GM19043 (cell line): ENCODE data around the gene CHCT1.
"Not testable (repeated sequence)": the region's sequence is repeated elsewhere in the genome, so short reads cannot be mapped to it uniquely, and the experiment has no call there.

Experiments
- ATAC-seq: cut with Tn5 transposase; IDR thresholded peaks from one replicate; pipeline ENCODE4 v1.9.1; 2021; ENCODE audit warnings: low read depth; ENCODE audit not compliant: unreplicated experiment

The CHCT1 gene

GRCh38 chr17:60398227-60398959 is 23.9 kb upstream of the CHCT1 start:
- peak; percentile 75 for ATAC-seq

GRCh38 chr17:60401819-60402218 is 20.5 kb upstream of the CHCT1 start:
- no peak for ATAC-seq

GRCh38 chr17:60403523-60403810 is 18.8 kb upstream of the CHCT1 start:
- ATAC-seq = no peak

GRCh38 chr17:60403962-60404361 is 18.3 kb upstream of the CHCT1 start:
- no peak for ATAC-seq

DNA sequence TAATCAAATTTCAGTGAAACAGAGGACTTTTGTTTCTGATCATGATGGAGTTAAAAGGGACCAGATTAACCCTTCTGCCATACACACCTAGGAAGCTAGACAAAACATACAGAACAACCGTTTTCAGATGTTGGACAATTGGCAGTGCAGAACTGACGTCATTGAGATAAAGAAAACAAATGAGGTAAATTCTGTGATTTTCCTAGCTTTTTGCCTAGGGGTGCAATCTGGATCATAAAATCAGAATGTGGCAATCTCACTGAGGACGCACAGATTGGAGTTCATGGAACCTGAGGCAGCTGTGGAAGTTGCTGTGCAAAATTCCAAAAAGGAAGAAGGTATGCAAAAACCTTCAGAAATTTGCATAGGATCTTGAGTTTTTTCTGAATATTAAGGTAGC is 15.4 kb upstream of the CHCT1 start:
- no peak for ATAC-seq

DNA sequence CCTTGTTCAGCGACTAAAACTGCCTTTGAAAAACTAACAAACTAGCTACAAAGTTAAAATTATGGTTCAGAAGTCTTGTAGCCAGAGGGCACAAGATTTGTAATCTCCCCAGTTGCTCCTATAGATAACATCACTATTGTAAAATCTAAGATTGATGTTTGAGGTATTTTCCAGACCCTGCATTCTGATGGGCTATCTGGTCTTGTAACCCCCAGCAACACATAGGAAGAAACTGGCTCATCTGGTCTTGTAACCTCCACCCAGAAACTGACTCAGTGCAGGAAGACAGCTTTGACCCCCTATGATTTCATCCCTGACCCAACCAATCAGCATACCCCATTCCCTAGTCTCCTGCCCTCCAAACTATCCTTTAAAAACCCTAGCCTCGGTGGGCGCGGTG is 12.3 kb upstream of the CHCT1 start:
- ATAC-seq = no peak

- ATAC-seq = no peak
Observed at GRCh38 chr17:60412701-60413100, 9.6 kb upstream of the CHCT1 start.

DNA sequence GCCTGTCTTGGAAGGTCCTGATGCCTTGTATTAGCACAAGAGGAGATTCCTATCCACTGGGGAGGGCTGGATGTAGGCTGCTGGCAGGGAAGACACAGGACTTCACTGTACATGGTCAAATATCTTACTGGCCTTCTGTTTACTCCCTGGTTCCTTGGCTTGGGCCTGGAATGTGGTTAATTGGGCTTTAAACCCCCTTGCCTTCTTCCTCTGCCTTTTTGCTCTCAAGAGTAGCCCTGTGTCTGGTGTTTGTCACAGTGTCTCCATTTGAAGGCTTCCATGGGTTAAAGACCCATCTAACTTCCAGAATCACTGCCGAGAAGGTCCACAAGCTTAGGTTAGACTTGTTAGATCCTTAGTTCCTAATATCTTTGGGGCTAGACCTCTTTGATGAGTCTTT is 7.1 kb upstream of the CHCT1 start:
- no peak for ATAC-seq

GRCh38 chr17:60416368-60416925 is 5.8 kb upstream of the CHCT1 start:
- ATAC-seq = no peak

DNA sequence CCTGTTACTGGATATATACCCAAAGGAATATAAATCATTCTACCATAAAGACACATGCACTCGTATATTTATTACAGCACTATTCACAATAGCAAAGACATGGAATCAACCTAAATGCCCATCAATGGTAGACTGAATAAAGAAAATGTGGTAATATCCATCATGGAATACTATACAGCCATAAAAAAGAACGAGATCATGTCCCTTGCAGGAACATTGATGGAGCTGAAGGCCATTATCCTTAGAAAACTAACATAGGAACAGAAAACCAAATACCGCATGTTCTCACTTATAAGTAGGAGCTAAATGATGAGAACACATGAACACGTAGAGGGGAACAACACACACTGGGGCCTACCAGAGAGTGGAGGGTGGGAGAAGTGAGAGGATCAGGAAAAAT is 3.3 kb upstream of the CHCT1 start:
- not testable (repeated sequence) for ATAC-seq

DNA sequence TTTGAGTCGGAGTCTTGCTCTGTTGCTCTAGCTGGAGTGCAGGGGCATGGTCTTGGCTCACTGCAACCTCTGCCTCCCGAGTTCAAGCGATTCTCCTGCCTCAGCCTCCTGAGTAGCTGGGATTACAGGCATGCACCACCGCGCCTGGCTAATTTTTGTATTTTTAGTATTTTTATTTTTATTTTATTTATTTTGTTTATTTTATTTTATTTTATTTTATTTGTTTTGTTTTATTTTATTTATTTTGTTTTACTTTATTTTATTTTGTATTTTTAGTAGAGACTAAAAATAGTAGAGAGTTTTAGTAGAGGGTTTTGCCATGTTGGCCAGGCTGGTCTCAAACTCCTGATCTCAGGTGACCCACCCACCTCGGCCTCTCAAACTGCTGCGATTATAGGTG is 2.4 kb upstream of the CHCT1 start:
- not testable (repeated sequence) for ATAC-seq

DNA sequence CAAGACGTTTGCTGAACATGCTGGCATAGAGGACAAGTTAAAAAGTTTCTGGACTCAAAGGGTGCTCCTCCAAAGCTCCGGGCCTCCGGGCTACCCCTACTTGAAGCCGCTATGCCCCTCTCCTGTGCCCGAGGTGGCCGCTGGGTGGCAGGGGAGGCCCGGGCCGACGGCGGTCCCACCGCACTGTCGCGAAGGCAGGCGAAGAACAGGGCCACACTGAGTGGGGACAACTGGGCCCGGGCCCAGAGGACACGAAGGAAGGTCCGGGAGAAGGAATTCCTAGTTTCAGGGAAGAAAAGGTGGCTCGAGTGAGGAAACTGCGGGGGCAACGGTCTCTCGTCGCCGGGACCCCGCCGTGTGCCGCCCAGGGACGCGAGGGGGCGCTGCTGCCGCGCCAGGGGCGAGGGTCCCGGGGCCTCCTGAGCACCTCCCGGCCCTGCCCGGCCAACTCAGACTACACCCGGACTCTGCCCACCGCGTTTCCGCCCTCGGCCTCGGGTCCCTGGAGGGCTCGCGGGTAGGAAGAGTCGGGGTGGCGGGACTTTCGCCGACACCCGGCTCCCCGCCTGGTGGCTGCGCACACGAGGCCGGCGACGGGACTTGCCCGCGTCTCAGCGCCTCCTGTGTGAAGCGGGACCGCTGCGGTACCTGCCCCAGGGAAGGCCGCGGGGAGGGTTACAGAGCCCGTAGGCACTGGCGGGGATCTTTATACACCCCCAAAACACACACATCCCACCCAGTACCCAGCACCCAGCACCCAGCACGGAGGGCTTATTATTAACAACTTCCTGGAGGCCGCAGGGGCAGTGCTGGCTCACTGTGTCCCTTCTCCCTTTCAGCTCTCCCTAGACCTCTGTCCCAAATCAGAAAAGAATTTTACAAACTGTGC is 772 bp upstream of the CHCT1 start:
- peak; percentile 84 for ATAC-seq

DNA sequence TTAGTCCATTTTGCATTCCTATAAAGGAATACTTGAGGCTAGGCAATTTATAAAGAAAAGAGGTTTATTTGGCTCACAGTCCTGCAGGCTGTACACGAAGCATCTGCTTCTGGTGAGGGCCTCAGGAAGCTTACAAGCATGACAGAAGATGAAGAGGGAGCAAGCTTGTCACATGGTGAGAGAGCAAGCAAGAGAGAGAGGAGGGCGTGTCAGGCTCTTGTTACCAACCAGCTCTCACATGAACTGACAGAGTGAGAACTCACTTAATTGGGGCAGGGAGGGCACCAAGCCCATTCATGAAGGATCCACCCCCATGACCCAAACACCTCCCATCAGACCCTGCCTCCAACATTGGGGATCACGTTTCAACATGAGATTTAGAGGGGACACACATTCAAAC is 1.6 kb downstream of the CHCT1 start:
- no peak for ATAC-seq

DNA sequence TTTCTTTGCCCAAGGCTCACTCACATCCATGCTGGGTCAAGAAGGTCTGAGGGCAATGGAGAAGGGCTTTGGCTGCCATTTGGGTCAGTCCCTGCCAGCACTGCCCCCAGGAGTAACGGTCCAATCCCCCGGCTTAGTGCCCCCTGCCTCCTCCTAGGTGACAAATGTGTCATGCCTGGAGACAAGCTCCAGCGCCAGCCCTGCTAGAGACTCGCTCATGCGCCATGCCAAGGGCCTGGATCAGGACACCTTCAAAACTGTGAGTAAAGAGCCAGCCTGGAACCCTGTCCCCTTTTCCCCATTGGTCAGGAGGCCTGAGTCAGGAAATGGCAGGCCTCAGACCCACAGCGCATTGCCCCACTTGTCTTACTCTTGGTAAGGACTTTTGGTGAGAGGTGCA is 3.3 kb downstream of the CHCT1 start:
- no peak for ATAC-seq

DNA sequence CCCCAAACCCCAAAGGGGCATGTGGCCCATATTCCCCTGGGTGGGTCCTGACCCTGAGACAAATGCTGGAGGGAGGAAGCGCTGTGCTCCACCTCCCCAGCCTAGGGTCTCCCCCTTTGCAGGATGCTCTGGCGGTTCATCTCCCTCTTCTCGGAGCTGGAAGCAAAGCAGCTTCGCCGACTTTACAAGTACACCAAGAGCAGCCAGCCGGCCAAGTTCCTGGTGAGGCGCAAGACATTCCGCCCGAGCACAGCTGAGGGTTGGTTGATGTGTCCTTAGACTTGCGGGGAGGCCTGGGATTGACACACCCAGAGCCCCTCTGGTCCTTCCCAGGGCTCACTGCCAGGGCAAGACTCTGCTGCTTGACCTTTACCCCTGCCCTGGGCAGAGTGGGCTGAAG is 4.3 kb downstream of the CHCT1 start:
- no peak for ATAC-seq

DNA sequence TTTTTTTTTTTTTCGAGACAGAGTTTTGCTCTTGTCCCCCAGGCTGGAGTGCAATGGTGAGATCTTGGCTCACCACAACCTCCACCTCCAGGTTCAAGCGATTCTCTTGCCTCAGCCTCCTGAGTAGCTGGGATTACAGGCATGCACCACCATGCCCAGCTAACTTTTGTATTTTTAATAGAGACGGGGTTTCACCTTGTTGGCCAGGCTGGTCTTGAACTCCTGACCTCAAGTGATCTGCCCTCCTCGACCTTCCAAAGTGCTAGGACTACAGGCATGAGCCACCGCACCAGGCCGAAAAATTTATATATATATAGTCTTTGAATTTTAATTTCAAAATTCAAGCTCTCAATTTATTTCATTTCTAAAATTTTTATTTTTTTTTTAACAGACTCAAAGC is 6.2 kb downstream of the CHCT1 start:
- not testable (repeated sequence) for ATAC-seq

DNA sequence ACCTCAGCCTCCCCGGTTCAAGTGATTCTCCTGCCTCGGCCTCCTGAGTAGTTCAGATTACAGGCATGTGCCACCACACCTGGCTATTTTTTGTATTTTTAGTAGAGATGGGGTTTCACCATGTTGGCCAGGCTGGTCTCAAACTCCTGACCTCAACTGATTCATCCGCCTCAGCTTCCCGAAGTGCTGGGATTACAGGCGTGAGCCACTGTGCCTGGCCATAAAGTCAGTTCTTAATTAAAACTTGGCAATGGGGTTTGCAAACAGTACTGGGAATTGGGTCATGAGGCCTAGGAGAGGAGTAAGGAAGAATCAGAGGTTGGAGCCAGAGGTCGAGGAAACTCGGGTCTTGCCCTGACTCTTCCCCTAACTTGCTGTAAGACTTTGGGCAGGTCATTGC is 8.3 kb downstream of the CHCT1 start:
- ATAC-seq = not testable (repeated sequence)

DNA sequence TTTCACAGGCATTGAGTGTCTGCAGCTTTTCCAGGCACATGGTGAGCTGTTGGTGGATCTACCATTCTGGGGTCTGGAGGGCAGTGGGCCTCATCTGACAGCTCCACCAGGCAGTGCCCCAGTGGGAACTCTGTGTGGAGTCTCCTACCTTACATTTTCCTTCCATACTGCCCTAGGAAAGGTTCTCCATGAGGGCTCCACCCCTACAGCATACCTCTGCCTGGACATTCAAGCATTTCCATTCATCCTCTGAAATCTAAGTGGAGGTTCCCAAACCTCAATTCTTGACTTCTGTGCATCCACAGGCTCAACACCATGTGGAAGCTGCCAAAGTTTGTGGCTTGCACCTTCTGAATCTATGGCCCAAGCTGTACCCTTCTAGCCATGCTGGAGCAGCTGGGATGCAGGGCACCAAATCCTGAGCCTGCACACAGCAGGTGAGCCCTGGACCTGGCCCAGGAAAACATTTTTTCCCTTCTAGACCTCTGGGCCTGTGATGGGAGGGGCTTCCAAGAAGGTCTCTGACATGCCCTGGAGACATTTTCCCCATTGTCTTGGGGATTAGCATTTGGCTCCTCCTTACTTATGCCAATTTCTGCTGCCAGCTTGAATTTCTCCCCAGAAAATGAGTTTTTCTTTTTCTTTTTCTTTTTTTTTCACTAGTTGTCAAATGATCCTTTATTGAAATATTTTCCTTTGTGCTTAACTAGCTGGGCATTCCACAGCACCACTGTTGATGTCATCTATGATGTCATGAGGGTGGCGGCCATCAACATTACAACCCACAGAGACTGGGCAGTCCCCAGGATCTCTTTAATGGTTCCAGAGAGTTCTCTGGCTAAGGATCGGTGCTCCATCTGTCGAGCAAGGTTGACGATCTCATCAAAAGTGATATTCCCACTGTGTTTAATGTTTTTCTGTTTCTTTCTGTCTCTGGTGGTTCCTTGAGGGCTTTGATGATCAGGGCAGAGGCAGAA is 11.0 kb downstream of the CHCT1 start:
- not testable (repeated sequence) for ATAC-seq

GRCh38 chr17:60435244-60436167 is 13.2 kb downstream of the CHCT1 start:
- no peak for ATAC-seq

DNA sequence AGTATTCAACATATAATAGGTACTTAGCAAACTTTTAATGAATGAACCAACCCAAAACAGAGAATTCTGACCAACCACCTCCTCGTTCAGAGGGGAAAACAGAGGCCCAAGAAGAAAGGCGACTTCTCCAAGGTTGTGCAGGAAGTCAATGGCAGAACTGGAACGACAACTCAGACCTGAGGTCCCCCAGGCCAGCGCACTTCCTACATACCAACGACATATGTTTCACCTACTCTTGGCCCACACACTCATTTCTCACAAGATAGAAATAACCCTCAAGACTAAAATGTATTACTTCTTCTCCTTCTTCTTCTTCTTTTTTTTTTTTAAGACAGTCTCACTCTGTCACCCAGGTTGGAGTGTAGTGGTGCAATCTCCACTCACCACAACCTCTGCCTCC is 14.4 kb downstream of the CHCT1 start:
- no peak for ATAC-seq
